D721Med (cell line): ENCODE measurements around the gene PLA2G2A.
"Not testable (repeated sequence)": the region's sequence is repeated elsewhere in the genome, so short reads cannot be mapped to it uniquely, and the experiment has no call there.

Source experiments
- DNase-seq: peaks from one replicate; pipeline ENCODE4 v3.0.0; 2011; ENCODE audit warnings: low spot score; ENCODE audit not compliant: insufficient read length
- FAIRE-seq: peaks from 2 replicates; lab custom pipeline; 2011; peaks lifted over from hg19 to GRCh38; lab: Jason Lieb, UNC
- TF ChIP-seq, protein P1 (sequence below): IDR thresholded peaks from 2 replicates; pipeline ENCODE4 v1.5.1; 2012; ENCODE audit warnings: mild to moderate bottlenecking, control low read depth; ENCODE audit not compliant: insufficient read depth; ENCODE audit errors: missing control alignments

The PLA2G2A gene

DNA sequence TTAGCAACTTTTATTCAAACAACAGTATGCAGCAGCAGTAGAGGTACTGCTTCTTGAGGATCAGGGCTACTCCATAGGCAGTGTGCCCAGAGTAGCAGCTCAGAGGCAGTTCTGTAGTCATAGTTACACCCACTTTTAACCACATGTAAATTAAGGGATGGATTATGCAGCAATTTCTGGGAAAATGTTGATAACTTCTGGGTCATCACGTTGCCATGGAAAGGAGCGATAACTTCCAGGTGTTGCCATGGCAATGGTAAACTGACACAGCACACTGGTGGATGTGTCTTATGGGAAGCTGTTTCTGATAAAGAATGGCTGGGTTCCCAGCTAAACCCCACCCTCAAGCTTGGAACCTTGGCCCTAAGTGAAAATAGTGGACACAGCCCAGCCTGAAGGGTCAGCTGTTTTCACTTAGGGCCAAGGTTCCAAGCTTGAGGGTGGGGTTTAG, 29.0 kb upstream of the PLA2G2A start:
- no peak for FAIRE-seq
- TF ChIP-seq, protein P1, sequence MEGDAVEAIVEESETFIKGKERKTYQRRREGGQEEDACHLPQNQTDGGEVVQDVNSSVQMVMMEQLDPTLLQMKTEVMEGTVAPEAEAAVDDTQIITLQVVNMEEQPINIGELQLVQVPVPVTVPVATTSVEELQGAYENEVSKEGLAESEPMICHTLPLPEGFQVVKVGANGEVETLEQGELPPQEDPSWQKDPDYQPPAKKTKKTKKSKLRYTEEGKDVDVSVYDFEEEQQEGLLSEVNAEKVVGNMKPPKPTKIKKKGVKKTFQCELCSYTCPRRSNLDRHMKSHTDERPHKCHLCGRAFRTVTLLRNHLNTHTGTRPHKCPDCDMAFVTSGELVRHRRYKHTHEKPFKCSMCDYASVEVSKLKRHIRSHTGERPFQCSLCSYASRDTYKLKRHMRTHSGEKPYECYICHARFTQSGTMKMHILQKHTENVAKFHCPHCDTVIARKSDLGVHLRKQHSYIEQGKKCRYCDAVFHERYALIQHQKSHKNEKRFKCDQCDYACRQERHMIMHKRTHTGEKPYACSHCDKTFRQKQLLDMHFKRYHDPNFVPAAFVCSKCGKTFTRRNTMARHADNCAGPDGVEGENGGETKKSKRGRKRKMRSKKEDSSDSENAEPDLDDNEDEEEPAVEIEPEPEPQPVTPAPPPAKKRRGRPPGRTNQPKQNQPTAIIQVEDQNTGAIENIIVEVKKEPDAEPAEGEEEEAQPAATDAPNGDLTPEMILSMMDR = no peak
- no peak for DNase-seq

DNA sequence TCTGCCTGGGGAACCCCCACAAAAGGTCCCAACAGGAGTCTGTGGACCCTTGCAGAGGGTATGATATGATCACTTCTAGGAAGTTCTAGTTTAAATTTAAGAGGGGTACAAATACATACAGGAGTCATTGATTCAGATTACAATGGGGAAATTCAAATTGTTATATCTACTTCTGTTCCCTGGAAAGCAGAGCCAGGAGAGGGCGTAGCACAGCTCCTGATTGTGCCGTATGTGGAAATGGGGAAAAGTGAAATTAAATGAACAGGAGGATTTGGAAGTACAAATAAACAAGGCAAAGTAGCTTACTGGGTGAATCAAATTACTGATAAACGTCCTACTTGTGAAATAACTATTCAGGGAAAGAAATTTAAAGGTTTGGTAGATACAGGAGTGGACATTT, 19.4 kb upstream of the PLA2G2A start:
- FAIRE-seq, DNase-seq: not testable (repeated sequence)

DNA sequence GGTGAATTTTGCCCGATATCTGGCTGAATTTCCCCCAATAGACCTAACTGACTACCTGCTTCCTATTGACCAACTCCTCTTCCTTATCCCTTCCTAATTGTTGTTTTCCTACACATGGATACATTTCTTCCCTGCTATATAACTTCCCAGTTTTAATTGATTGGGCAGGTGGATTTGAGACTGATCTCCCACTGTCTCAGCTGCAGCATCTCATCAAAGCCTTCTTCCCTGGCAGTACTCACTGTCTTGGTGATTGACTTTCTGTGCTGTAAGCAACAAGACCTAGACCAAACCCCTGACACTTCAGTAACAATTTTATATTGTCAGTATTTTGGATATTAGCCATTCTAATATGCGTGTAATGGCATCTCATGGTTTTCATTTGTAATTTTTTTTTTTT, 11.3 kb upstream of the PLA2G2A start:
- TF ChIP-seq, protein P1 = no peak

DNA sequence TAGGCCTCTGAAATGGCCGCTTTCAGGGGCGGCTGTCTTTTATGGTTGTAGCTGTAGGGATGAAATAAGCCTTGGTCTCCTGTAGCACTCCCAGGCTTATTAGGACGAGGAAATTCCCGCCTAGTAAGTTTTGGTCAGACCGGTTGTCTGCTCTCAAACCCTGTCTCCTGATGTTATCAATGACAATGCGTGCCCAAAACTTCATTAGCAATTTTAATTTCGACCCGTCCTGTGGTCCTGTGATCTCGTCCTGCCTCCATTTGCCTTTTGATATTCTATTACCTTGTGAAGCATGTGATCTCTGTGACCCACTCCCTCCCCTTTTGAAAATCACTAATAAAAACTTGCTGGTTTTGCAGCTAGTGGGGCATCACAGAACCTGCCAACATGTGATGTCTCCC, 10.8 kb upstream of the PLA2G2A start:
- DNase-seq, FAIRE-seq: not testable (repeated sequence)

More for the DNA sequence above, 11.3 kb upstream of the PLA2G2A start:
- FAIRE-seq (no peak), DNase-seq (no peak)

DNA sequence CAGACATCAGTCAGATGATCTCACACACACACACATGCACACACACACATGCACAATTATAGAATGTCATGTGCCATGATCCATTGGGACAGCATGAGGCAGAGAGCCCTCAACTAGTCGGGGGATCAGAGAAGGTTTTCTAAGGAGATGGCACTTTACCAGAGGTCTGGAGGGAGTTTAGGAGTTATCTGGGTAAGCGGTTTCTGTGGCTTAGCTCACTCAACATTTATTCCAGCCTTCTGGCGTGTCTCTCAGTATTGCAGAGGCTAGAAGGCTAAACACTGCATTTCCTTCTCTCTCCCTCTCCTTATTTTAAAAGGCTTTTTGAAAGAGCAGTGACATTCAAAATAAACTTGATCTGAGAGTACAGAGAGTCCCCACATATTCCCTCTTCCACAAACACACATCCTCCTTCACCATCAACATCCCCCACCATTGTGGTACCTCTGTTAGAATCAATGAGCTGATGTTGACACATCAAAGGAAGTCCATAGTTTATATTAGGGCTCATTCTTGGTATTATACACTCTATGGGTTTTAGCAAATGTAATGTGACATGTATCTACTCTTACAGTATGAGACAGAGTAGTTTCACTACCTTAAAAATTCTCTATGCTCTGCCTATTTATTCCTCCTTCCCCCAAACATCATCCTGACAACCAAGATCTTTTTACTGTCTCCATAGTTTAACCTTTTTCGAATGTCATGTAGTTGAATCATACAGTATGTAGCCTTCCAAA, 9.0 kb upstream of the PLA2G2A start:
- FAIRE-seq (no peak), DNase-seq (no peak)
- TF ChIP-seq, protein P1 = no peak

DNA sequence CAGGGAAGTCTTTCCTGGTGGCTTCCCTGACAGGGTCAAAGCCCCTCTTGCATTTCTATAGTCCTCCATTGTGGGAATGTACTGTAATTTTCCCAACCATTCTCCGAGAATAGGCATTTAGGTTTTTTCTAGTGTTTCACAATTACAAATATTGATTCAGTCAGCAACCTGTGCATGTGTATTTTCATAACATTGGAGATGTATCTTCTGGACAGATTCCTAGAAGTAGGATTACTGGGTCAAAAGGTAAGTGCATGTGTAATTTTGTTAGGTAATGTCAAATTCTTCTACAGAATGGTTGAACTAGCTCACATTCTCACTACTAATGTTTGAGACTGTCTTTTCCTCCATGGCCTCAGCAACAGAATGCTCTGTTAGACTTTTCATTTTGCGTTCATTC, 8.3 kb upstream of the PLA2G2A start:
- DNase-seq (no peak), FAIRE-seq (no peak)
- TF ChIP-seq, protein P1 = no peak

DNA sequence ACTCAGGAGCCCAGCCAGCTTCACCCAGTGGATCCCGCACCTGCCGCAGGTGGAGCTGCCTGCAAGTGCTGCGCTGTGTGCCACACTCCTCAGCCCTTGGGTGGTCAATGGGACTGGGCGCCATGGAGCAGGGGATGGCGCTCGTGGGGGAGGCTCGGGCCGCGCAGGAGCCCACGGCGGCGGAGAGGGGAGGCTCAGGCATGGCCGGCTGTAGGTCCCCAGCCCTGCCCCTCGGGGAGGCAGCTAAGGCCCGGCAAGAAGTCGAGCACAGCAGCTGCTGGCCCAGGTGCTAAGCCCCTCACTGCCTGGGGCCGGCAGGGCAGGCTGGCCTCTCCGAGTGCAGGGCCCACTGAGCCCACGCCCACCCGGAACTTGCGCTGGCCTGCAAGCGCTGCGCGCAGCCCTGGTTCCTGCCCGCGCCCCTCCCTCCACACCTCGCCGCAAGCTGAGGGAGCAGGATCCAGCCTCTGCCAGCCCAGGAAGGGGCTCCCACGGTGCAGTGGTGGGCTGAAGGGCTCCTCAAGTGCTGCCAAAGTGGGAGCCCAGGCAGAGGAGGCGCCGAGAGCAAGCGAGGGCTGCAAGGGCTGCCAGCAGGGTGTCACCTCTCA, 5.1 kb upstream of the PLA2G2A start:
- DNase-seq, FAIRE-seq: not testable (repeated sequence)

DNA sequence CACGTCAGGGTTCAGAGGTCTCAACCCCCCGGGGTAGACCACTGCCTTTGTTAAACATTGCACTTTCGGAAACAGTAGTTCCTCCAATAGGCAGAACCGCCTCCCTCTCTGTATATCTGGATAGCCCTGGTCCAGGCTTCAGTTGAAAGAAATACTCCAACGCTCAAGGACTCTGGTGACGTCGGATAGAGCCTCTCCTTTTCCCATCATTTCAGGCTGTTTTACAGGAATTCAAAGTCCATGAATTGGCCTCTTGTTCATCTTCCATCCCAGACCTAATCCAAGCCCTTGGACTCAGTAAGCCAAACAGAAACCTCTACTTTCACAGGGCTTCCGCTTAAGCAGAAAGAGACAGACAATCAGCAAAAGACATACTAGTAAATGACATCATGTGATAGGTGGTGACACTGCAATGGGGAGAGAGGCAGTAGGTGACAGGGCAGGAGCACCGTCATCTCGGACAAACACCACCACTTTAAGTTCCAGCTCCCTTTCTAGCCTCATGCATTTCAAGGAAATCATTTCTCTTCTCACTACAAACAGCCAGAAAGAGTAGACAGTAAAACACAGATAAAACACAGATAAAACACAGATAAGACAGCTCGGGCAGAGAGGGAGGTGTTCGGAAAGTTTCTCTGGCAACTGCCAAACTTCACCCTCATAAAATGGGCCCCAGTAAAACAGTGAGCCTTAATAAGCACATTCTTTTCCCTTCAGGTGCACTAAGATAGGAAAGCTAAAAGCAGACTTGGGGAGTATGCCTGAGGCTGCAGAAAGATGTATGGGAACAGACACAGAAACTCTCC, 2.3 kb upstream of the PLA2G2A start:
- no peak for FAIRE-seq
- TF ChIP-seq, protein P1 = no peak
- no peak for DNase-seq
